ENCODE results near the gene CD6.

The CD6 gene

GRCh38 chr11:60950933-60951605 is 20.4 kb upstream of the CD6 start:
- Histone ChIP-seq H3K4me3 (replicated peaks; ENCODE audit: insufficient read depth, low read length) (peak overlapping the region; percentile 36), H3K27ac (replicated peaks) (no peak overlapping the region), H3K27me3 (ENCODE audit: insufficient read depth, poor library complexity, severe bottlenecking) (peaks cover 27% of the 10 kb centered on the region)
- DNase-seq (ENCODE audit: low read depth in 1 of 2, low spot score in 1 of 2) = no peak
- no peak for TF ChIP-seq SPI1 (IDR thresholded peaks at IDR 0.05; ENCODE audit: borderline replicate concordance, low read depth)
- no peak for TF ChIP-seq CTCF (IDR thresholded peaks at IDR 0.05; ENCODE audit: insufficient read depth, low read length)
- TF ChIP-seq REST (IDR thresholded peaks at IDR 0.05; ENCODE audit: insufficient replicate concordance, low read depth) = no peak
- TF ChIP-seq POLR2AphosphoS5 (IDR thresholded peaks at IDR 0.05; ENCODE audit: low read depth) = no peak
- no peak for TF ChIP-seq GABPA (IDR thresholded peaks at IDR 0.05; ENCODE audit: low read depth)

GRCh38 chr11:60951606-60951903 is 19.9 kb upstream of the CD6 start:
- Histone ChIP-seq H3K4me3 (replicated peaks; ENCODE audit: insufficient read depth, low read length) (peak overlapping the region; percentile 36), H3K27ac (replicated peaks) (peak overlapping the region; percentile 64), H3K27me3 (ENCODE audit: insufficient read depth, poor library complexity, severe bottlenecking) (peaks cover 30% of the 10 kb centered on the region)
- TF ChIP-seq POLR2AphosphoS5 (IDR thresholded peaks at IDR 0.05; ENCODE audit: low read depth) (no peak), GABPA (IDR thresholded peaks at IDR 0.05; ENCODE audit: low read depth) (no peak)
- no peak for DNase-seq (ENCODE audit: low read depth in 1 of 2, low spot score in 1 of 2)

GRCh38 chr11:60951904-60952741 is 19.4 kb upstream of the CD6 start, which contains the start of gene SLC15A3:
SLC15A3 (minus strand) TSS chr11:60952176; CDS start chr11:60951551, 625 bp downstream.
- Histone ChIP-seq H3K27ac (replicated peaks) (peak within 1 kb of the TSS; percentile 64), H3K27me3 (ENCODE audit: insufficient read depth, poor library complexity, severe bottlenecking) (peaks cover 30% of the 10 kb centered on the region), H3K4me3 (replicated peaks; ENCODE audit: insufficient read depth, low read length) (peak within 1 kb of the TSS; percentile 36)
- TF ChIP-seq SPI1 (IDR thresholded peaks at IDR 0.05; ENCODE audit: borderline replicate concordance, low read depth) (peak; percentile 91), POLR2AphosphoS5 (IDR thresholded peaks at IDR 0.05; ENCODE audit: low read depth) (peak; percentile 77), REST (IDR thresholded peaks at IDR 0.05; ENCODE audit: insufficient replicate concordance, low read depth) (no peak), CTCF (IDR thresholded peaks at IDR 0.05; ENCODE audit: insufficient read depth, low read length) (no peak), GABPA (IDR thresholded peaks at IDR 0.05; ENCODE audit: low read depth) (0 out of 2 replicates have a peak, but pooled peaks have one; percentile 23)
- DNase-seq (ENCODE audit: low read depth in 1 of 2, low spot score in 1 of 2) = peak; percentile 58 to 92

DNA sequence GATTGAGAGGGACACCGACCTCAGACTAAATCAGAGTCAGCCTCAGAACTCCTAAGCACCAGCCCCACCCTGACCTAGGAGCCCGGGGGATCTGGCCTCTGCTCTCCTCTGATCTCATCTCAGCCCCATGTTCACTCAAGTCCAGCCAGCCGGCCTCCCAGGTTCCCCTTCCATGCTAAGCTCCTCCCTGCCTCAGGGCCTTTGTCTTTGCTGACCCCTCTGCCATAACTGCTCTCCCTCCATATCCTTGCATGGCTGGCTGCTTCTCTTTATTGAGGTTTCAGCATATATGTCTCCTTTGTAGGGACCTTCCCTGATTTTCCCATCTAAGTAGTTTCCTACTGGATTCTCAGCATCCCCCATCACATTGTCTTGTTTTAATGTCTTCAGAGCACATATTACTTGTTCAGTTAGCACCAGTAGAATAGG is 18.7 kb upstream of the CD6 start:
- DNase-seq (ENCODE audit: low read depth in 1 of 2, low spot score in 1 of 2) = no peak
- Histone ChIP-seq H3K27ac (replicated peaks) (no peak overlapping the region; the same call in 1 of the 2 replicates), H3K27me3 (ENCODE audit: insufficient read depth, poor library complexity, severe bottlenecking) (peaks cover 28% of the 10 kb centered on the region), H3K4me3 (replicated peaks; ENCODE audit: insufficient read depth, low read length) (no peak overlapping the region)
- TF ChIP-seq POLR2AphosphoS5 (IDR thresholded peaks at IDR 0.05; ENCODE audit: low read depth) (no peak), GABPA (IDR thresholded peaks at IDR 0.05; ENCODE audit: low read depth) (no peak), SPI1 (IDR thresholded peaks at IDR 0.05; ENCODE audit: borderline replicate concordance, low read depth) (no peak), CTCF (IDR thresholded peaks at IDR 0.05; ENCODE audit: insufficient read depth, low read length) (no peak), REST (IDR thresholded peaks at IDR 0.05; ENCODE audit: insufficient replicate concordance, low read depth) (no peak)

Data from HL-60 (cell line).